SKM-1 (cell line): ENCODE results near the gene STAT3.
"Not testable (repeated sequence)": the region's sequence is repeated elsewhere in the genome, so short reads cannot be mapped to it uniquely, and the experiment has no call there.

Source experiments
- DNase-seq: peaks from one replicate; lab custom pipeline; 2025; ENCODE audit not compliant: unreplicated experiment; lab: John Stamatoyannopoulos, UW

Gene STAT3

GRCh38 chr17:42264366-42264765 lies 123.9 kb downstream of the STAT3 start:
- DNase-seq, result not testable (repeated sequence)
